ENCODE results near the gene EPS8L2. TPM values are rescaled to one million over a fixed set of nuclear protein-coding genes. Genes with fewer than 3 reads are reported as not detected.

EPS8L2 gene
- total and polyA plus RNA-seq, 2 of the 4 experiments (the other 2 are of a cell fraction), result 17.2 to 39.4 TPM

- TF ChIP-seq, protein P1, sequence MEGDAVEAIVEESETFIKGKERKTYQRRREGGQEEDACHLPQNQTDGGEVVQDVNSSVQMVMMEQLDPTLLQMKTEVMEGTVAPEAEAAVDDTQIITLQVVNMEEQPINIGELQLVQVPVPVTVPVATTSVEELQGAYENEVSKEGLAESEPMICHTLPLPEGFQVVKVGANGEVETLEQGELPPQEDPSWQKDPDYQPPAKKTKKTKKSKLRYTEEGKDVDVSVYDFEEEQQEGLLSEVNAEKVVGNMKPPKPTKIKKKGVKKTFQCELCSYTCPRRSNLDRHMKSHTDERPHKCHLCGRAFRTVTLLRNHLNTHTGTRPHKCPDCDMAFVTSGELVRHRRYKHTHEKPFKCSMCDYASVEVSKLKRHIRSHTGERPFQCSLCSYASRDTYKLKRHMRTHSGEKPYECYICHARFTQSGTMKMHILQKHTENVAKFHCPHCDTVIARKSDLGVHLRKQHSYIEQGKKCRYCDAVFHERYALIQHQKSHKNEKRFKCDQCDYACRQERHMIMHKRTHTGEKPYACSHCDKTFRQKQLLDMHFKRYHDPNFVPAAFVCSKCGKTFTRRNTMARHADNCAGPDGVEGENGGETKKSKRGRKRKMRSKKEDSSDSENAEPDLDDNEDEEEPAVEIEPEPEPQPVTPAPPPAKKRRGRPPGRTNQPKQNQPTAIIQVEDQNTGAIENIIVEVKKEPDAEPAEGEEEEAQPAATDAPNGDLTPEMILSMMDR (conservative IDR thresholded peaks at IDR 0.05; ENCODE audit: low read depth, low read length), result no peak
- no peak for TF ChIP-seq MAZ (IDR thresholded peaks at IDR 0.05; ENCODE audit: borderline replicate concordance, low read depth, low read length)
- peak; percentile 31; the same call in 1 of the 2 replicates for TF ChIP-seq MXI1 (IDR thresholded peaks at IDR 0.05; ENCODE audit: borderline replicate concordance, low read depth, low read length)
- TF ChIP-seq NFE2L2 (IDR thresholded peaks at IDR 0.05; ENCODE audit: low read depth, low read length), result no peak
- TF ChIP-seq MAFK (IDR thresholded peaks at IDR 0.05; ENCODE audit: low read depth, low read length), result no peak
Measured at GRCh38 chr11:694563-695287, 11.3 kb upstream of the EPS8L2 start, which contains the start of gene DEAF1 (continued).
